Erythroblast (primary cell): Measurements from ENCODE around the gene SAMD7.
A peak's percentile ranks its signal among the peaks of the same experiment; 100 is the strongest.

Experiments
- DNase-seq, 2 experiments: peaks; one replicate each; lab custom pipeline; 2025; lab: John Stamatoyannopoulos, UW
- GATA1 ChIP-seq: IDR thresholded peaks from 2 replicates; pipeline ENCODE4 v1.6.1; 2011; ENCODE audit warnings: low read depth, mild to moderate bottlenecking, control low read depth, low read length, moderate library complexity
- POLR2A ChIP-seq: IDR thresholded peaks from 2 replicates; pipeline ENCODE4 v1.6.1; 2011; ENCODE audit warnings: mild to moderate bottlenecking, low read length

Gene SAMD7

GRCh38 chr3:169891886-169892285 is 19.5 kb upstream of the SAMD7 start:
- TF ChIP-seq GATA1, result no peak
- TF ChIP-seq POLR2A, result no peak
- no peak for DNase-seq

GRCh38 chr3:169894110-169894509 is 17.3 kb upstream of the SAMD7 start:
- no peak for TF ChIP-seq POLR2A
- no peak for TF ChIP-seq GATA1
- DNase-seq, result no peak

GRCh38 chr3:169895072-169895471 is 16.3 kb upstream of the SAMD7 start:
- TF ChIP-seq GATA1 (no peak), POLR2A (no peak)
- no peak for DNase-seq

- TF ChIP-seq GATA1 (no peak), POLR2A (no peak)
Measured at GRCh38 chr3:169897284-169897683, 14.1 kb upstream of the SAMD7 start.

GRCh38 chr3:169901453-169901852 is 9.9 kb upstream of the SAMD7 start:
- TF ChIP-seq POLR2A (no peak), GATA1 (no peak)
- peak in 1 of 2 experiments; percentile 20 for DNase-seq

More at GRCh38 chr3:169897284-169897683, 14.1 kb upstream of the SAMD7 start:
- DNase-seq, result no peak

- no peak for TF ChIP-seq POLR2A
- TF ChIP-seq GATA1, result no peak
- no peak for DNase-seq
Measured at GRCh38 chr3:169905404-169905803, 6.0 kb upstream of the SAMD7 start.

GRCh38 chr3:169907476-169907875 is 3.9 kb upstream of the SAMD7 start:
- no peak for DNase-seq
- TF ChIP-seq GATA1 (no peak), POLR2A (no peak)

- TF ChIP-seq POLR2A, result no peak
- no peak for TF ChIP-seq GATA1
- no peak for DNase-seq
Measured at GRCh38 chr3:169907944-169908343, 3.4 kb upstream of the SAMD7 start.

- TF ChIP-seq POLR2A (no peak), GATA1 (no peak)
- DNase-seq, result no peak
Measured at GRCh38 chr3:169913323-169913722, 2.0 kb downstream of the SAMD7 start.

GRCh38 chr3:169914321-169914720 is 2.9 kb downstream of the SAMD7 start:
- TF ChIP-seq GATA1 (no peak), POLR2A (no peak)
- no peak for DNase-seq

- TF ChIP-seq POLR2A, result no peak
- no peak for TF ChIP-seq GATA1
- peak; percentile 86 to 89 for DNase-seq
Measured at GRCh38 chr3:169923189-169923588, 11.8 kb downstream of the SAMD7 start.

GRCh38 chr3:169923831-169924230 is 12.5 kb downstream of the SAMD7 start:
- DNase-seq, result no peak
- TF ChIP-seq GATA1 (no peak), POLR2A (no peak)

- TF ChIP-seq GATA1 (no peak), POLR2A (peak; percentile 38)
- peak; percentile 92 to 95 for DNase-seq
Measured at GRCh38 chr3:169929830-169930519, 18.6 kb downstream of the SAMD7 start.

GRCh38 chr3:169930843-169931242 is 19.5 kb downstream of the SAMD7 start:
- no peak for DNase-seq
- TF ChIP-seq GATA1 (no peak), POLR2A (no peak)
